Activated CD4-positive, alpha-beta T cell treated with anti-CD3 and anti-CD28 coated beads, Interleukin-2, amount 50 U/mL, for 16 hours (primary cell): ENCODE measurements around the gene NCKAP1.

ENCODE experiments used
- DNase-seq: peaks from one replicate; pipeline ENCODE4 v3.0.0-alpha.2; 2020

The NCKAP1 gene

DNA sequence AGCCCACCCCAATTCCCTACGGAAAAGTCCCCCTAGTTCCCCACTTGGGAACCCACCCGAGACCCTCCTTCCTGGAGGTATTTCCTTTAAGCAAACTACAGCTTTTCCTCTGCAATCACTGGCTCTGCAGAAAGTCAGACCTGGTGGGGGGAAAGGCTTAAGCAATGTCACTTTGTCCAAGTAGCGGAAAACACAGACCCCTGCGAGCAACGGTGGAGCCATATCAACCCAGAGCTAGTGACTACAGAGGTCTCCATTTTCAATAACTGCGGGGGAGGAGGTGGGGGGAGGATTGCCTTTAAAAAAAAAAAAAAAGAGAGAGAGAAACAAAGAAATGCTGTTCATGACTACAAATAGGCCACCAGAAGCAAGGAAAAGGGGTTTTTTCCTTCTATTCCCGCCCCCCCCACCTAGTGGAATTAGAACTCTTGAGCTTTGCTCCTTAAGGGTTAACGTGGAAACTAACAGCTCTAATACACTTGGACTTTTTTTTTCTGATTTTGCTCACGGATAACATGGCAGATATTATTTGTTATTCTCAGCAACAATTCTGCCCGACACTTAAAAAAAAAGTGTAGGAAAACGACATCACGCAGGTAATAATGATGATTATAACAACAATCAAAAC is 170.7 kb downstream of the NCKAP1 start:
- DNase-seq = no peak

GRCh38 chr2:182866461-182867406 is 171.5 kb downstream of the NCKAP1 start, which contains the start of gene FRZB:
FRZB (minus strand) TSS chr2:182866637; CDS start chr2:182866552, 85 bp downstream.
- no peak for DNase-seq

DNA sequence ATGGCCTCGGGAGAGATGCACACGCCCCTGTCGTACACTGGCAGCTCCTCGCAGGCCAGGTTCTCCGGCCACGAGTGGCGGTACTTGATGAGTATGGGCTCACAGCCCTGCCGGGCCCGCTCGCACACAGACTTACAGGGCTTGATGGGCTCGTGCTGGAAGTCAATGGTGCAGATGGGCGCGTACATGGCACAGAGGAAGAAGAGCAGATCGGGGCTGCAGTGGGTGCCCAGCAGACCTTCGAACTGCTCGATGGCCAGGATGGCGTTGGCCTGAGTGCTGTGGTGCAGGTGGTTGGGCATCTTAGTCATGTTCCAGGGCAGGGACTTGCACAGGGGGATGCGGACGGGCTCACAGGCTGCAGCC is 172.2 kb downstream of the NCKAP1 start:
- DNase-seq = no peak

DNA sequence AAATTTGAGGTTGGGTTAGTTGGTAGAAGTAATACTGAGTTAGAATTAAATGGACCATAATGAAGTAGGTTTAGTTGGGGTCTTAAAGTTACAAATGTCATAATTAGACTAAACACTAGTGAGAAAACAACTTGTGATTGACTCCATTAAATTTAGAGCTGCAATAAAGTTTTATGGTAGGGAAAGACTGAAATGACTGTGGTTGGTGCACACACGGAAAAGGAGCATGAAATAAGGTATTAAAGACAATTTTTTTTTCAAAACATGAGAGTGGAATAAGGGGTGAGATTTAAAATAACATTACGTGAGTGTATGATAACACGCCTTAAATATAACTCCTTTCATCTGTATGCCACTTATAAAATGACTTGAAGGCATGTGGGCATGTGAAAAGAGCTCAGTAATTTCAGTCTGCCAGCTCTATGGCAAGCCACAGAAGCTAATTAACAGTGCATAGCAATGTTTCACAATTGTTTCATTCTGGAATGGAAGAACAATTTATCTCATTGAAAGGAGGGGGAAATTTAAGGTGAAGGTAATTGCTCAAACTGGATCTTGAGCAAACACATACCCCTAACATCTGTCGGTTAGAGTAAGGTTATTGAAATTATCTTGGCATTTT is 173.2 kb downstream of the NCKAP1 start:
- DNase-seq = no peak

GRCh38 chr2:182863642-182864041 is 174.6 kb downstream of the NCKAP1 start:
- DNase-seq = no peak

DNA sequence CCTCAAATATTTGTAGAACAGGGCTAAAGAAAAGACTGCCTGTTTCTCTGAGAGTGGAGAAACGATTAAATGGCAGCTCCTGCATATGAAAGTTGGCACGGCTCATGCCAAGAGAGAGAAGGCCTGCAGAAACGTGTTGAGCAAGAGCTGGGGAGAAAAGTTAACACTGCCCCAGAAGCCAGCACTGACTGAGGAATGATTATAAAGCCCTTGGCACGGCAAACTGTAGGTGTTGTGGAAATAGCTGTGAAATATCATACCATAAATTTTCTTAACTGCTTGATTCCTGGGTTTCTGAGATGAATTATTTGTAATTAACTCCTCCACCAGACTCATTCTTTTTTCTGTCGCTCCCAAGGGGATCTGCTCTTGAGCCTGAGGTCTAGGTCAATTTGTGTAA is 176.2 kb downstream of the NCKAP1 start:
- DNase-seq = no peak

DNA sequence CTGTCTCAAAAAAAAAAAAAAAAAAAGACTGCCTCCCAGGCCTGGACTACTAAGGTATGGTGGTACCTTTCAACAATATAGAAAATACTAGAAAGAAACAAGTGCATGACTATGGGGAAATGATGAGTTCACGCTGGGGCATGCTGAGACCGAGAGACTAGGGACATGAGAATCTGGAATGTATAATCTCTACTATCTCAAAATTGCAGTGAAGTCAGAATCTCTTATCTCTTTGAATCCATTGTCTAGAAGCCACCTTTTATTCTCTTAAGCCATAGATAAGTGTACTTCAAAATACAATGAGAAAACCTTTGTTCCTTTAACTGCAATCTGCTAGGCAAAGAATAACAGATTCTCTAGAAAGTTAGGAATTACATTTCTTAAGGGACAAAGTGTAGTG is 177.4 kb downstream of the NCKAP1 start:
- DNase-seq = no peak
